Measurements from ENCODE around the gene PIEZO1. TPM values are rescaled to one million over a fixed set of nuclear protein-coding genes. Genes with fewer than 3 reads are reported as not detected.

PIEZO1 gene
- total and polyA plus RNA-seq, 10 of the 15 experiments (the other 5 are each of a cell fraction or from before 2014, with no cell fraction given), result 1.3 to 169 (median 33.4) TPM

DNA sequence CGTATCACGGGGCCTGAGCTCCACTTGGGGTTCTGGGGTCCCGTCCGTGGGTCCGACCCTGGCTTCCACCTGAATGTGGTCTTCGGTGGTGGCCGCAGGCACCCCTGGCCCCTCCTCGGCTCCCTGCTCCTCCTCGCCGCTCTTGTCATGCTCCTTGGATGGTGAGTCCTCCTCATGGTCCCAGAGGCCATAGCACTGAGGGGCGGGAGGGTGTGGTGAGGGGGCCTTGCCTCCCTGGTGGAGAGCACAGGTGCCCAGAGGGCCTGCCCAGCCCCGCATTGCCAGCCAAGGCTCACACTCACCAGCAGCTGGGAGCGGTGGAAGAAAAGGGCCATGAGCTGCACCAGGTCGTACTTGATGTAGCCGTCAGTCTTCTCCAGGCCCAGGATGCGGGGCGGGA, 63.8 kb downstream of the PIEZO1 start:
- no peak for DNase-seq (ENCODE audit: low read depth, low spot score)
- no peaks in the 10 kb centered on the region for H3K9me3 ChIP-seq (replicated peaks; ENCODE audit: control insufficient read depth, insufficient read depth, low read length)
- in situ Hi-C loops (cut with MboI), result no loop called here
- H3K9ac ChIP-seq (ENCODE audit: control insufficient read depth, insufficient read depth, low read length), result no peak overlapping the region
- H3K27me3 ChIP-seq (replicated peaks in 1 of 2; ENCODE audit: control insufficient read depth in 2 of 2, insufficient read depth in 2 of 2, low read length in 1 of 2), result no peaks in the 10 kb centered on the region
- no peak for FAIRE-seq
- H2AFZ ChIP-seq (ENCODE audit: control insufficient read depth, low read depth, low read length), result no peak overlapping the region
- ATAC-seq, result no peak
- peaks cover 13 to 59% of the 10 kb centered on the region in 2 experiments for H3K36me3 ChIP-seq (ENCODE audit: control insufficient read depth in 2 of 2, insufficient read depth in 2 of 2, low read length in 1 of 2)
- H3K4me2 ChIP-seq (ENCODE audit: control insufficient read depth, insufficient read depth), result no peak overlapping the region
- WGBS (ENCODE audit: insufficient coverage, insufficient replicate concordance, low lambda C conversion rate, missing lambda C conversion rate), result 93% methylated on average over 15 of the region's 17 CpGs
- no peaks in the 10 kb centered on the region for H4K20me1 ChIP-seq (ENCODE audit: control insufficient read depth, insufficient read depth)
- SMC1A ChIA-PET (ENCODE audit: uncharacterized antibody, unreplicated experiment), result no interaction called here
- BruUV-seq (replicated peaks), result no TSS peak
- H3K27ac ChIP-seq (ENCODE audit: control insufficient read depth, insufficient read depth), result no peak overlapping the region
- RAD21 ChIA-PET (ENCODE audit: unreplicated experiment), result no interaction called here
- no peak overlapping the region for H3K4me3 ChIP-seq
- CTCF ChIA-PET, result no interaction called here
- POLR2A ChIA-PET, result interaction anchor here (0.6 kb wide), 1 partner anchor 790 kb away, joined by 4 read pairs; no protein-coding TSS in a partner anchor
- intact Hi-C loops (cut with micrococcal nuclease; ENCODE audit: unreplicated experiment), result no loop called here
- TF ChIP-seq RAD51 (IDR thresholded peaks at IDR 0.05) (no peak), NFXL1 (IDR thresholded peaks at IDR 0.05; ENCODE audit: borderline replicate concordance) (no peak), ZNF274 (IDR thresholded peaks at IDR 0.05; ENCODE audit: insufficient read depth, insufficient read length) (no peak), RBBP5 (conservative IDR thresholded peaks at IDR 0.05) (no peak), YBX1 (IDR thresholded peaks at IDR 0.05) (no peak), ESRRA (IDR thresholded peaks at IDR 0.05; ENCODE audit: low read length) (no peak)
- TF ChIP-seq, protein P1, sequence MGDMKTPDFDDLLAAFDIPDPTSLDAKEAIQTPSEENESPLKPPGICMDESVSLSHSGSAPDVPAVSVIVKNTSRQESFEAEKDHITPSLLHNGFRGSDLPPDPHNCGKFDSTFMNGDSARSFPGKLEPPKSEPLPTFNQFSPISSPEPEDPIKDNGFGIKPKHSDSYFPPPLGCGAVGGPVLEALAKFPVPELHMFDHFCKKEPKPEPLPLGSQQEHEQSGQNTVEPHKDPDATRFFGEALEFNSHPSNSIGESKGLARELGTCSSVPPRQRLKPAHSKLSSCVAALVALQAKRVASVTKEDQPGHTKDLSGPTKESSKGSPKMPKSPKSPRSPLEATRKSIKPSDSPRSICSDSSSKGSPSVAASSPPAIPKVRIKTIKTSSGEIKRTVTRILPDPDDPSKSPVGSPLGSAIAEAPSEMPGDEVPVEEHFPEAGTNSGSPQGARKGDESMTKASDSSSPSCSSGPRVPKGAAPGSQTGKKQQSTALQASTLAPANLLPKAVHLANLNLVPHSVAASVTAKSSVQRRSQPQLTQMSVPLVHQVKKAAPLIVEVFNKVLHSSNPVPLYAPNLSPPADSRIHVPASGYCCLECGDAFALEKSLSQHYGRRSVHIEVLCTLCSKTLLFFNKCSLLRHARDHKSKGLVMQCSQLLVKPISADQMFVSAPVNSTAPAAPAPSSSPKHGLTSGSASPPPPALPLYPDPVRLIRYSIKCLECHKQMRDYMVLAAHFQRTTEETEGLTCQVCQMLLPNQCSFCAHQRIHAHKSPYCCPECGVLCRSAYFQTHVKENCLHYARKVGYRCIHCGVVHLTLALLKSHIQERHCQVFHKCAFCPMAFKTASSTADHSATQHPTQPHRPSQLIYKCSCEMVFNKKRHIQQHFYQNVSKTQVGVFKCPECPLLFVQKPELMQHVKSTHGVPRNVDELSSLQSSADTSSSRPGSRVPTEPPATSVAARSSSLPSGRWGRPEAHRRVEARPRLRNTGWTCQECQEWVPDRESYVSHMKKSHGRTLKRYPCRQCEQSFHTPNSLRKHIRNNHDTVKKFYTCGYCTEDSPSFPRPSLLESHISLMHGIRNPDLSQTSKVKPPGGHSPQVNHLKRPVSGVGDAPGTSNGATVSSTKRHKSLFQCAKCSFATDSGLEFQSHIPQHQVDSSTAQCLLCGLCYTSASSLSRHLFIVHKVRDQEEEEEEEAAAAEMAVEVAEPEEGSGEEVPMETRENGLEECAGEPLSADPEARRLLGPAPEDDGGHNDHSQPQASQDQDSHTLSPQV (IDR thresholded peaks at IDR 0.05), result no peak
- H3K4me1 ChIP-seq (ENCODE audit: control insufficient read depth, insufficient read depth, low read length), result no peaks in the 10 kb centered on the region
- H3K79me2 ChIP-seq (ENCODE audit: control insufficient read depth, insufficient read depth, low read length), result no peaks in the 10 kb centered on the region

Measured in GM12878 (cell line).